ENCODE measurements around the gene ABO. TPM values are rescaled to one million over a fixed set of nuclear protein-coding genes. Genes with fewer than 3 reads are reported as not detected.
"Not testable (repeated sequence)": the region's sequence is repeated elsewhere in the genome, so short reads cannot be mapped to it uniquely, and the experiment has no call there.

The ABO gene
- total and polyA plus RNA-seq, 2 donors (not counting 3 experiments of a cell fraction or from before 2014, with no cell fraction given), result not detected

- Histone ChIP-seq H3K27me3 (ENCODE audit: control insufficient read depth in 2 of 2, insufficient read depth in 2 of 2, low read length in 2 of 2) (peaks cover 3 to 5% of the 10 kb centered on the region in 2 experiments), H3K9ac (replicated peaks; ENCODE audit: extremely low read depth, insufficient read depth, low read length) (no peak overlapping the region), H3K4me3 (replicated peaks in 1 of 3; ENCODE audit: insufficient read depth in 1 of 3, low read depth in 1 of 3, low read length in 3 of 3) (no peak overlapping the region), H4K20me1 (replicated peaks; ENCODE audit: control insufficient read depth, extremely low read depth, insufficient read depth, low read length) (no peaks in the 10 kb centered on the region), H3K4me2 (ENCODE audit: insufficient read depth, low read length) (no peak overlapping the region), H3K79me2 (ENCODE audit: control insufficient read depth, insufficient read depth, low read length) (no peaks in the 10 kb centered on the region), H3K9me1 (replicated peaks; ENCODE audit: control insufficient read depth, extremely low read depth, insufficient read depth, low read length) (no peaks in the 10 kb centered on the region), H3K27ac (ENCODE audit: insufficient read depth, low read depth, low read length) (no peak overlapping the region), H3K4me1 (ENCODE audit: control insufficient read depth, extremely low read depth, insufficient read depth, low read length) (no peaks in the 10 kb centered on the region), H3K9me3 (replicated peaks; ENCODE audit: control insufficient read depth, insufficient read depth, low read length) (no peaks in the 10 kb centered on the region), H2AFZ (ENCODE audit: low read depth, low read length) (no peak overlapping the region), H3K36me3 (ENCODE audit: control insufficient read depth in 2 of 2, extremely low read depth in 1 of 2, insufficient read depth in 2 of 2, low read length in 2 of 2) (no peaks in the 10 kb centered on the region)
- dilution Hi-C loops (cut with MboI; ENCODE audit: extremely low pct_ligation_motif_present, low sequenced_read_pairs), result no loop called here
- DNase-seq (ENCODE audit: low read depth, low spot score) (no peak), FAIRE-seq (peak; percentile 80)
- ChIA-PET POLR2A (no interaction called here), CTCF (no interaction called here)
- TF ChIP-seq POLR2A (IDR thresholded peaks at IDR 0.05; ENCODE audit: low read depth, low read length), result no peak
- no peak for TF ChIP-seq MAX (IDR thresholded peaks at IDR 0.05; ENCODE audit: insufficient read depth, insufficient read length)
- no peak for TF ChIP-seq EZH2 (IDR thresholded peaks at IDR 0.05; ENCODE audit: borderline replicate concordance, low read depth, low read length, severe bottlenecking)
- no peak for TF ChIP-seq POLR2AphosphoS5 (IDR thresholded peaks at IDR 0.05; ENCODE audit: insufficient read depth, low read depth, low read length)
- no peak for TF ChIP-seq FOS (IDR thresholded peaks at IDR 0.05; ENCODE audit: borderline replicate concordance, insufficient read depth, low read length)
- TF ChIP-seq, protein P1, sequence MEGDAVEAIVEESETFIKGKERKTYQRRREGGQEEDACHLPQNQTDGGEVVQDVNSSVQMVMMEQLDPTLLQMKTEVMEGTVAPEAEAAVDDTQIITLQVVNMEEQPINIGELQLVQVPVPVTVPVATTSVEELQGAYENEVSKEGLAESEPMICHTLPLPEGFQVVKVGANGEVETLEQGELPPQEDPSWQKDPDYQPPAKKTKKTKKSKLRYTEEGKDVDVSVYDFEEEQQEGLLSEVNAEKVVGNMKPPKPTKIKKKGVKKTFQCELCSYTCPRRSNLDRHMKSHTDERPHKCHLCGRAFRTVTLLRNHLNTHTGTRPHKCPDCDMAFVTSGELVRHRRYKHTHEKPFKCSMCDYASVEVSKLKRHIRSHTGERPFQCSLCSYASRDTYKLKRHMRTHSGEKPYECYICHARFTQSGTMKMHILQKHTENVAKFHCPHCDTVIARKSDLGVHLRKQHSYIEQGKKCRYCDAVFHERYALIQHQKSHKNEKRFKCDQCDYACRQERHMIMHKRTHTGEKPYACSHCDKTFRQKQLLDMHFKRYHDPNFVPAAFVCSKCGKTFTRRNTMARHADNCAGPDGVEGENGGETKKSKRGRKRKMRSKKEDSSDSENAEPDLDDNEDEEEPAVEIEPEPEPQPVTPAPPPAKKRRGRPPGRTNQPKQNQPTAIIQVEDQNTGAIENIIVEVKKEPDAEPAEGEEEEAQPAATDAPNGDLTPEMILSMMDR (IDR thresholded peaks at IDR 0.05; ENCODE audit: extremely low read depth in 1 of 2, insufficient read depth in 1 of 2, low read depth in 1 of 2, low read length in 2 of 2), result no peak
- TF ChIP-seq GATA2 (IDR thresholded peaks at IDR 0.05; ENCODE audit: insufficient read depth, insufficient read length, low read depth, low read length), result no peak
- TF ChIP-seq MYC (IDR thresholded peaks at IDR 0.05; ENCODE audit: low read depth, low read length), result no peak
- intact Hi-C loops (cut with micrococcal nuclease), result no loop called here
- no TSS peak for BruUV-seq (replicated peaks)
These were observed 53.7 kb downstream of the ABO start for GRCh38 chr9:133221177-133221809.

GRCh38 chr9:133218049-133218975 is 56.7 kb downstream of the ABO start:
- dilution Hi-C loops (cut with MboI; ENCODE audit: extremely low pct_ligation_motif_present, low sequenced_read_pairs), result not testable (repeated sequence)

More at GRCh38 chr9:133218049-133218975, 56.7 kb downstream of the ABO start:
- H3K4me3 ChIP-seq (replicated peaks in 1 of 3; ENCODE audit: insufficient read depth in 1 of 3, low read depth in 1 of 3, low read length in 3 of 3); H3K9me3 ChIP-seq (replicated peaks; ENCODE audit: control insufficient read depth, insufficient read depth, low read length); H2AFZ ChIP-seq (ENCODE audit: low read depth, low read length); H3K9me1 ChIP-seq (replicated peaks; ENCODE audit: control insufficient read depth, extremely low read depth, insufficient read depth, low read length); H3K27me3 ChIP-seq (ENCODE audit: control insufficient read depth in 2 of 2, insufficient read depth in 2 of 2, low read length in 2 of 2); intact Hi-C loops (cut with micrococcal nuclease); BruUV-seq (replicated peaks); H3K4me1 ChIP-seq (ENCODE audit: control insufficient read depth, extremely low read depth, insufficient read depth, low read length); H3K79me2 ChIP-seq (ENCODE audit: control insufficient read depth, insufficient read depth, low read length); DNase-seq (ENCODE audit: low read depth, low spot score); FAIRE-seq; POLR2A ChIA-PET; H3K9ac ChIP-seq (replicated peaks; ENCODE audit: extremely low read depth, insufficient read depth, low read length); H4K20me1 ChIP-seq (replicated peaks; ENCODE audit: control insufficient read depth, extremely low read depth, insufficient read depth, low read length); H3K4me2 ChIP-seq (ENCODE audit: insufficient read depth, low read length); H3K27ac ChIP-seq (ENCODE audit: insufficient read depth, low read depth, low read length); H3K36me3 ChIP-seq (ENCODE audit: control insufficient read depth in 2 of 2, extremely low read depth in 1 of 2, insufficient read depth in 2 of 2, low read length in 2 of 2): not testable (repeated sequence)
- CTCF ChIA-PET, result interaction anchor here (1.0 kb wide), 1 partner anchor 32 kb away, joined by 3 read pairs; no protein-coding TSS in a partner anchor

Data from endothelial cell of umbilical vein (primary cell).